T-helper 2 cell (primary cell): ENCODE results near the gene TIGD2.
"Not testable (repeated sequence)": the region's sequence is repeated elsewhere in the genome, so short reads cannot be mapped to it uniquely, and the experiment has no call there.

Source experiments
- DNase-seq, 5 experiments: peaks; one replicate each; pipeline versions ENCODE4 v3.0.0 to v3.0.0-alpha.2; 2012 to 2022

TIGD2 gene

DNA sequence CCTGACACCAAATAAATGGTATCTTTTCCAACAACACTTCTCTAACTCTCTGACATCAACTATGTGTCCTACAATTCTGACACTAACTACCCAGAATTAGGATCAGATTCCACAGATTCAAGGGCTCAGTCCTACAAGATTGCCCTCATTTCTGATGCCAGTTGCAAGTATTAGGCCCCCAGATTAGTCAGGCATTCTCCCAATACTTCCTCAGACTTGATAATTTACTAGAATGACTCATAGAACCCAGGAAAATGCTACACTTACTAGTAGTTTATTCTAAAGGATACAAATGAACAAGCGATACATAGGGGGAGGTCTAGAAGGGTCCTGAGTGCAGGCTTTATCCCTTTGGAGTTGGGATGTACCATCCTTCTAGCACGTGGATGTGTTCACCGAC is 8.5 kb downstream of the TIGD2 start:
- no peak for DNase-seq

DNA sequence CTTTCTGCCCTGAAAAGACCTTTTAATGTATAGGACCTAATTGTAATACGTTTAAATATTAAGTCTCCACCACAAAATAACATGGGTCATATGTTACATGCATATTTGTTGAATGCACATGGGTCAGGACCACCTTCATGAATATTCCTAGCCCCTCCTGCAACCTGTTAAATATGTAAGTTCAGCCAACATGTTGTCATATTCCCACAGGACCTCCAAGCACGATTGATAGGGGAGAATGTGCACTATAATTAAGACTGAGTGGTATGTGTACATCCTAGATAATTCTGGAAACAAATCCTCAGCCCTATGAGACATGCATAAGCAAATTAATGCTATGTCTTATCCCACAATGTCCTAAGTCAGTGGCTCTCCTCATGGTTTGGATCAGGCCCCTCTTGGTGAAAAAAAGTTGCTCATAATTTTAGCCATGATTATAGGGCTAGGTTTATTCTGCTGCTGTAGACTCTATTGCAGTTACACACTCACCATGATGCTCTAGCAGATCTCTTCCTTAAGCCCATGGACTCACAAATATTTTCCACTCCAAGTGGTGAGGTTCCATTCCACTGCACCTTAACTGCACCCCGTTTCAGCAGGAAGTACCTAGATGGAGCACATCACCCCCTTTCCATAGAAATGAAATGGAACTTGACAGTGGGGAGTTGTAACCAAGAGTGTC is 10.2 kb downstream of the TIGD2 start:
- DNase-seq: no peak

DNA sequence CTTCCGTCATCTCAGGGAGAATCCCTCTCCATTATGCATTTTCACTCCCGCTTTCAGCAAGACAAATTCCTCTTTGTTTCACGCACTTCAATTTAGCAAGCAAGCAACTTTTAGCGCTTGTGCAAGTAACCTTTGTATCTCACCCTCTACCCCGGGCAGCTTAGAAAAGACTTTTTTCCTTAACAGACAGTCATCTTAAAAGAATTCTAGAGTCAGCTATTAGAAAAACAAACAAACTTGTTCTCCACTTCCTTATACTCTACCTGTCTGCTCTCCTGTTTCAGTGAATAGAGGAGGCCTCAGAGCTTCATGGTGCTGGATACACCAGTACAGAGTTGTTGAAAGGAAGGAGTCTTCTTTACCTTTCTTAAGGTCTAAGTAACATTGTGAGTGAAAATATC is 12.1 kb downstream of the TIGD2 start:
- no peak for DNase-seq

DNA sequence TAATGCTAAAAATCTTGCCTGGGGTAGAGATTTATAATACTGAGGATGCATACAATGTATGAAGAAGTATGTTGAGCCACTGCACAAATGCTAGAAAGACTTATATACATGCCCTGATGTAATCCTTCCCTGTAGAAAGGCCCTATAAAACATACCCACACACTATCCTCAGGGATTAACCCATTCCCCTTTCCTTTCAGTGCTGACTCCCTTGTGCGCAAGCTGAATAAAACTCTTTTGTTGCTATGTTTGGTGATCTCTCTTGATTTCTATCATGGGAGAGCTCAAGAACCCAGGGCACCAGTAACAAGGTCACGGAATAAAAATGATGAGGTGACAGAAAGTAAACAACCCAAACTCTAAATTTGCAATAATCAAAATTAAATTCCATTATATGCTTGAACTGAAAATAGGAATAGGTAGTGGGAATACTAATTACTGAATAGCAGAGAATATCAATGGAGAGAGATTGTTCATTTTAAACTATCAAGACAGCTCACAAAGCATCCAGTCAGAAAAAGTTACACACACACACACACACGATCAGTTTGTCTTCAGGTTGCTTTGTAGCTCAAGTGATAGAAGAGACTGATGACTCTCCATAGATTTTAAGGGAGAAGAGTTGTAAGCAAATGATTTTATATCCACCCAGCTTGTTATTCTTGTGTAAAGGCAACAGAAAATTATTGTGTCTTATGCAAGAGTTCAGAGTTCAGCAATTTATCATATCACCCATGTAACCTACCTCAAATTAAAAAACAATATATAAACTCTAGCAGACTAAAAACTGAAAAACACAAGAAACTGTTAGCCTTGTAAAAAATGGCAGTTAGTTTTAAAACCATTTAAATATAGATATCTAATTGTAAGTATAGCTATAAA is 14.8 kb downstream of the TIGD2 start:
- DNase-seq: no peak

DNA sequence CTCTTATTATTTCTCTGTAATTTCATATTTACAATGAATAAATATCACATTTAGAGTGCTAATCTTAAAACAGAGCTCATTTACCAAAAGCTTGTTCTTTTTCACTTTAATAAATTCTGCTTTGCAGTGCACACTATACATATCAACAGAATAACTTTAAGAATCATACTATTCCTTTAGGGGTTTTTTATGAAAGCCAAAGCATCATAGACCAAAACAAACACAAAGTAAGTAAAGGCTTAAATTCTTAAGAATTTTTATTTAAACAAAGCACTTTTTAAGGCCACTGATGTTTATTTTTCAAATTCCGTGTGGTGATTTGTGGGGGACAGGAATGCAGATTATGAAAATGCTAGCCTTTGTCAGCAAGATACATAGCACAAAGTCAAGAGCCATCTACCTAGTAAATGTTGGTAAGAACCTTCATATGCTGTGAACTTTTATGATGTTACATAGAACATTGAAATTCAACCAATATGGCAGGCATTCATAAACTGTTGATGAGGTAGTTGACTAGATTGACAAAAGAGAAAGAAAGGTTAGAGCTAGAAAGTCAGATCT is 17.8 kb downstream of the TIGD2 start:
- no peak for DNase-seq

DNA sequence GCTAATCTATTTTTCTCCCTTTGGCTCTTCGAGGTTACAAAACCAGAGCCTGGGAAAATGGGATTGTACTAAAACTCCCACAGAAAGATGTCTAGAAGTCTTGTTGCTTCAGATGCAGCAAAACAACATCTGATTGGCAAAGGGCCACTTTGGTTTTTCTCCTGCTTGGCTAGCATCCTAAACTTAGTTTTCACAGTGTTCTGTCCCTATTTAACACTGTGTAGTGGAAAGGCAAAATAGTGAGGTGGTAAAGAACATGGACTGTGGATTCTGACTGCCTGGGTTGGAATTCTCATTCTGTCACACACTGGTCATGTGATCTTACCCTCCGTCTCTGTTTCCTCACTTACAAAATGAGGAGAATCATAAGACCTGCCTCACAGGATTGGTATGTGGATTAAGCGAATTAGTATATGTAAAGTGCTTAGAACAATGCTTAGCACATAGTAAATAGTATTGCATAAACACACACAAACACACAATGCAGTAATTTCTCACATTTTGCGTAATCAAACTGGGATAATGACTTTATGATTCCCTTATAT is 23.5 kb downstream of the TIGD2 start:
- no peak for DNase-seq

DNA sequence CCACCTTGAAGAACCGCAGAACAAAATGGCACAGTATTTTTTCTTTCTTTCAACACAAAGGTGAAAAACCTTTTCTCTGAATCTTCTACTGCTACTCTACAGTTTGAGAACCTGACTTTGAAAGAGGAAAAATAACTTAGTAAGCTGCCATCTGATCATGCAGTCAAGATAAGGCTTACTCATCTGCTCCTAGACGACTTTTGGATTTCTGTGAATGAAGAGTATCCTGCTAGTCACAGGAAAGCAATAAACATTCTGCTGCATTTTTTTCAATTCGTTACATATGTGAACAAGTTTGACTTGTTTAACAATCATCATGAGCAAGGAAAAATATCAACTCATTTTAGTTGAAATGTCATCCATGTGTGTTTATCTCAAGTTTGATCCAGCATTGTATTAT is 25.2 kb downstream of the TIGD2 start:
- DNase-seq: no peak

DNA sequence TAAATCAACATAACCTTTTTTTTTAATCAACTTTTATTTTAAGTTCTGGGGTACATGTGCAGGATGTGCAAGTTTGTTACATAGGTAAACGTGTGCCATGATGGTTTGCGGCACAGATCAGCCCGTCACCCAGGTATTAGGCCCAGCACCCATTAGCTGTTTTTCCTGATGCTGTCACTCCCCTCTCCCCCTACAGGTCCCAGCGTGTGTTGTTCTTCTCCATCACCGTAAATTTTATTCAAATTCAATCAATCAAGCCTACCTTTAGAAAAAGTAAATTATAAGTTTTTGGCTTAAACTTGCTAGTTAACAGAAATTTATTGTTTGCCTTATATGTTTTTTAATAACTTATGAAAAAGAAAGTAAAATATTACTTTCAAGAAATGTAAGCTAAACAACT is 25.9 kb downstream of the TIGD2 start:
- DNase-seq: no peak

DNA sequence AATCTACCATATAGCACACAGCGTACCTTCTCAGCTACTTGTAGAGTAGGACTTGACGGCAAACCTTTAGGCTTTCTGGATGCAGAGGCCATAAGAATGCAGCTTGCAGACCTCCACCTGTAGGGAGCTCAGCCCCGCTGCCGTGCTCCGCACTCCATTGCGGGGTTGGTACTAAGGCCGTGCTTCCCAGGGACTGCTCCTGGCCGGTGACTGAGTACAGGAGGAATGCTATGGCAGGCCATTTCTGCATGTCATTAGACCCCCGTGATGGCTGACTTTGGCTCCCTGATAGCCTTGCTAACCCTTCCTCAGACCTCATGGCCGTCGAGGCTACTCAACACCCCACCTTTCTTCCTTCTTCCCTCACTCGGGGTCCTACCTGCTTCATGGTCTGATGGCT is 26.4 kb downstream of the TIGD2 start:
- DNase-seq: no peak

DNA sequence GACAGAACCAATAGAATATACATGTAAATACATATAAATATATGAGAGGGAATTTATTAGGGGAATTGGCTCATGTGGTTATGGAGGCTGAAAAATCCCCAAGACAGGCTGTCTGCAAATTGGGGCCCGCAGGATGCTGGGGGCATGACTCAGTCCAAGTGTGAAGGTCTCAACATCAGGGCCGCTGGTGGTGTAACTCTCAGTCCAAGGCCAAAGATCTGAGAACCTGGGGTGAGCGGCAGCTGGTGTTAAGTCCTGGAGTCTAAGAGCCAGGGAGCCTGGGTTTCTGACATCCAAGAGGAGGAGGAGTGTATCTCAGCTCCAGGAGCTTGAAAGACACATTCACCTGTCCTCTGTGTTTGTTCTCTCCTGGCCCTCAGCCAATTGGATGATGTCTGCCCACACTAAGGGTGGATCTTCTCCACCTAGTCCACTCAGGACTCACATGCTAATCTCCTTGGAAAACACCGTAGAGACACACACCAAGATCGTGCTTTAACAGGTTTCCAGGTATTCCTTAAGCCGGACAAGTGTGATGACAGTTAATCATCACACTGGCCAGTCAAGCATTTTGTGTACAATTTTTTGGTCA is 28.9 kb downstream of the TIGD2 start:
- DNase-seq: no peak

DNA sequence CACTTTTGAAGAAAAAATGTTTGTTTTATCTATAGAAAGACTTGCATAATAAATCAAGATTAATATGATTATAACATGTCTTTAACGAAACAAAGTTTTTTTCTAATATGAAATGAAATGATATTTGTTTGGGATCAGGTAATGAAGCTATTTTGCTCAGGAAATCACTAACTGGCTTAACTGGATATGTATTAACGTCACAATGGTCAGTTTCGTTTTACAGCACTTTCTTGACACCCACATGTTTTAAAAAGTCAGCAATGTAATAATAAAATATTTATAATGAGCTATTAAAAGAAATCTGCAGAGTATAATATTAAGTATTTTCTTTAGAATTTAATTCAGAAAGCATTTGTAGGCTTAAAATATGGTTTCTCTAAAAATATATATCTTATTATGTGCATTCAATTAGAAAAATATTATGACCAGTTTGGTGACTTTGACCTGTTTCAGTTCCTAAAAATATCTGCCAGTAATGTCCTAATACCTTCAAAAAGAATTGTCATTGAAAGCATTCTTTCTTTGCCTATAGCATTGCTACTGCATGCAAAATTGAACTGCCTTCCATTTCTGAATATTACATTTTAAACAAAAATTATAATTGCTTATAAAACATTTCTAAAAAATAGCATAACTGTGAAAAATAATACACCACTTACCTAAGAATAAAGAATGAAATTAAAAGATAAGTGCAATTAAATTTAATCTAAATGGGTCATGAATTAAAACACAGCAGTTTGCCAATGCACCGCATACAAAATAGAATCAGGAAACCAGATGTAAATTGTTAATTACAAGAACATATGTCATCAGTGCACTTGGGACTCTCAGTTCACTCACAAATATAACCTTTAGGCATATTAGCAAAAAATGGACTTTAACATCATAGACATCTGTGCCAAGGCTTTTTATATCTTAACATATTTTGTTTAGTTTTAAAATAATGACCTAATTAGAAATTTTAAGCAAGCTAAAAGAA is 31.6 kb downstream of the TIGD2 start:
- DNase-seq: no peak

DNA sequence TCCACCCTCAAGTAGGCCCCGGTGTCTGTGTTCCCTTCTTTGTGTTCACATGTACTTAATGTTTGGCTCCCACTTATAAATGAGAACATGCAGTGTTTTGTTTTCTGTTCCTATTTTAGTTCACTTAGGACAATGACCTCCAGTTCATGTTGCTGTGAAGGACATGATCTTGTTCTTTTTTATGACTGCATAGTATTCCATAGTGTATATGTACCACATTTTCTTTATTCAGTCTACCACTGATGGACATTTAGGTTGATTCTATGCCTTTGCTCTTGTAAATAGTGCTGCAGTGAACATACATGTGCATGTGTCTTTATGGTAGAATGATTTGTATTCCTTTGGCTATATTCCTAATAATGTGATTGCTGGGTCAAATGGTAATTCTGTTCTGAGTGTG is 33.3 kb downstream of the TIGD2 start:
- not testable (repeated sequence) for DNase-seq

DNA sequence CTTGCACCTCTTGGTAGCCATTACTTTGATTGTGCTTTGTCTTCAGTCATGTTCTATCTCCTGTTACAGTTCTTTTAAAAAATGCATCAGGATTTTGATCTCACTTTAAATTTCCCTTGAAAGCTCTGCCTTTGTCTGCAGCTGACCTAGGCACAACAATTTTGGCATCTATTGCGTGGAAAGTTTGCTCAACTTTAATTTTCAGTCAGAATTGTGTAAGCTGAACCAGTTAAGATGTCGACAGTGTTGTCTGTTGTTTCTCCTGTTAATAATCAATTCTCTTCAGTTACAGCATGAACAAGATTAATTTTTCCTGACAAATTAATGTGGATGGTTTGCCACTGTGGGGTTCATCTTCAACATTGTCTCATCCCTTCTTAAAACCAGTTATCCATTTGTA is 34.9 kb downstream of the TIGD2 start:
- DNase-seq: no peak

DNA sequence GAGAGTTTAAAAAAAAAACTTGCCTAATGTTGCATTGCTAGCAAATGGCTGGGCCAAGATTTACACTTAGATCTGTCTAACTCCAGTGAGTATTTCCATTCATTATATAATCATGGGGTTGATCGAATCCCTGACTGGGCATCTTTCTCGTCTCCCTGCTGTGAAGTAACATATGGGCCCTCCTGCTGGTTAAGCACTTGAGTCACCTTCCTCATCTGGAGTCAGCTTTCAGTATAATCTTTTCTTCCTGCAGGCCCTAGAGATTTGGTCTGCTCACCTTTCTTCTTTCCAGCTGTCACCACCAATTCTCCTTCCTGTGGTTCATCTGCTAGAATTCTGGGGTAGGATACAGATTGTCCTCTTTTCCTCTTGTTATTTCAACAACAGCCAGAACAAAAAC is 41.6 kb downstream of the TIGD2 start:
- DNase-seq: no peak

DNA sequence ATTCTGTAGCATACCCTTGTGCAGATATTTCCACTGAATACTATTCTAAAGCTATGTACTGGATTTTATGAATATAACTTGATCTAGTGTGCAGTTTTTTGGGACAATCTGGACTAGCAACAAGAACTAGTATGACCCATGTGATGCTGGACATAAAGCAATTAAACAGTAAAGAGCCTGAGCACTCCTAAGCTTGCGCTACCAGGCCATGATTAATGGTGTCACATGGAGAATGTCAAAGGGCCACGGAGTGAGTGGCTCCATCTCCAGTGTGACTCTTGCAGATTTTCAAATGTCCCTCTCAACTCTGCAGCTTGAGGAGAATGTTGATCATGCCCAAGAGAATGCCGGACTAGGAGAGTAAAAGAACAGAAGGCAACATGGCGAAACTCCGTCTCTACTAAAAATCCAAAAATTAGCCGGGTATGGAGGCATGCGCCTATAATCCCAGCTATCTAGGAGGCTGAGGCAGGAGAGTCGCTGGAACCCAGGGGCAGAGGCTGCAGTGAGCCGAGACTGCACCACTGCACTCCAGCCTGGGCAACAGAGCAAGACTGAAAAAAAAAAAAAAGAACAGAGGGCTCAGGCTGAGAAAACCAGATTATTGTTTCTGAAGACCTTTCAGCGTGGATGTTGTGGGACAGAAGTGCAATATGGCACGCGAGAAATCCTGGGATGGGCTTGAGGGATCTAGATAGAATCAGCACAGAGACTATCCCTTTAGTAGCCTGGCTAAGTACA is 45.0 kb downstream of the TIGD2 start:
- peak in 1 of 5 experiments; percentile 27 for DNase-seq

DNA sequence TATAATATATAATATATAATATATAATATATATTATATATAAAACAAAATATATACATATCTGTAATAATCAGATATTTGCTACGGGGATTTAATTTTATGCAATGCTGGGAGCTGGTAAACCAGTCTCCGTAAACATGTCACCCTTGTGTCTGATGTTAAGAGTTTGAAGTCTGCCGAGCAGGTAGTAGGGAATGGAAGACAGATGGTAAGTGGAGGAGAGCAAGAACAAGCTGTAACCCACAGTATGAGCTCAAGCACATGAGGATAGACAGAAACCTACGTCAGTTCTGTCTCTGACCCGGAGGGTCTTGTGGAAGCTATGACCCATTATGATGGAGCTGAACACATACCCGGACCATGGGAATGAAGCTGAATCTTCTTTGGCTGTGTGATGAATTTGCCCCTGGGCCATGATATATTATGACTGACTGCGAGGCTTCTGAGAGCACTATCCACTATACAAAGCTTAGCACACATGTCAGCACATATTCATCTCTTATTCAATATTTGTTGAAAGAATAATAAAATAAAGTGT is 46.2 kb downstream of the TIGD2 start:
- peak in 1 of 5 experiments; percentile 7 for DNase-seq

DNA sequence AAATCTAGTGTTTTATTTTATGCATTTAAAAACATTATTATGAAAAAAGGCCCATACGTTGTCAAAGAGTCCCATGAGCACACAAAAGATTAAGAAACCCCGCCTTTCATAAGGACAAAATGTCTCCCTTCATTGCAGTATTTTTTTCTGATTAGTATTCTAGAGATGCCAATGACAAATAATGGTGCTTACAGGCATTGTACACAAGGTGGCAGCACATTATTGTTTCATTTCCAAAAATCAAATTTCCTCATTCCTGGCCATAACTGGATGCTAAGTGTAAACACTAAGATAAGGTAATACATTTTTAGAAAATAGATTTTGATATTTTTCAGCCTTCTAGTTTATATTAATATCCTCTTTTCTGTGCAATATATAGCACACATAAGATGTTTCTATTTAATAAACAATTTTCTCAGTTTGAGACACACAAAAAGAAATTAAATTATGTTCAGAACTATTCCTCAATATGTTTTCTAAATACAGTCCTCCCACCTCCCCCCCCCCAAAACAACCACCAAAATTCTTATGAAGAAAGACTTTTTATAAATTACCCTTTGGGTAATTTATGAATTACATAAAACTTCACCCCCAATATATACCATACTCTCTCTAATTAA is 47.7 kb downstream of the TIGD2 start:
- peak in 2 of 5 experiments; percentile 4 to 27 for DNase-seq

DNA sequence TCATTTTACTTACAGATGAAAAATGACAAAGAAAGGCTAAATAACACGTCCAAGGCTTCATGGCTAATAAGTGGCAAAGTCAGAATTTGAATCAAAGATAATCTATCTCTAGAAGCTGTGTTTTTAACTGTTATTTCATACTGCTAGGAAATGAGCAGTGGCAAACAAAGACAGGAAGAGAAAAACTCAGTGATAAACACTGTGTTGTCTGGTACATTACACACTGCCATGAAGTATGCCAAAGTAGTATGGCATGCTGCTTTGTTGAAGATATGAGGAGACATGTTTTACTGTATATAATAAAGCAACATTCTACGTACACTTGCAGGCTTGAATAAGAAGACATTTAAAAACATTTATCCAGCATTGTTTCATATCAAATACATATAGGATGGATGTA is 49.5 kb downstream of the TIGD2 start:
- DNase-seq: no peak

DNA sequence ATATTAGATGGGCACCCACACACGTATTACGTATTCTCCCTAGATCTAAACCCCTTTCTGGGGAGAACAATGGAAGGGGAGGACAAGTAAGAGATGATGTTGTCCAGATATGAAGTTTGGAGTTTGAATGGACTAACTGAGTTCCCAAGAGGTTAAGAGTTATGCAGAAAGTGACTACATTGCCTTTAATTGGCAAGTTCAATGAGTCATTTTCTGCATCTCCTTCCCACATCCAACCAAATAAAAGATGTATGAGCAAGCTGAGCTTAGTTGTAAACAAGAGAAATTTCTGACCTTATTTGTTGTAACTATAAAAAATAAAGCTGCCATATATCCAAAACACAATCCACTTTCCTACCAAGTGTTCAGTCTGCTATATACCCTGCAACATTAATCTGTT is 50.5 kb downstream of the TIGD2 start:
- no peak for DNase-seq

DNA sequence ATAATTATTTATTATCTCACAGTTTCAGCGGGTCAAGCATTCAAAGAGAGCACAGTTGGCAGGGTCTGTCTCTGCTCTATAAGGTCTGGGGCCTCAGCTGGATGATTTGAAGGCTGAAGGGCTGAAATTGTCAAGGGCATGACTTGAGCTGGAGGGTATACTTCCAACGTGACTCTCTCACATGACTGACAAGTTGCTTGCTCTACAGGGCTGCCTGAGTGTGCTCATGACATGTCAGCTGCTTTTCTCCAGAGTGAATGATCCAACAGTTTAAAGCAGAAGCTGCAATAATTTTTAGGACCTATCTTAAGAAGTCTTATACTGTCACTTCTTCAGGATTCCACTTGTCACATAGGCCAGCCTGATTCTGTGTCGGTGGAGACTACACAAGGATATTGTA is 51.2 kb downstream of the TIGD2 start:
- DNase-seq: no peak

DNA sequence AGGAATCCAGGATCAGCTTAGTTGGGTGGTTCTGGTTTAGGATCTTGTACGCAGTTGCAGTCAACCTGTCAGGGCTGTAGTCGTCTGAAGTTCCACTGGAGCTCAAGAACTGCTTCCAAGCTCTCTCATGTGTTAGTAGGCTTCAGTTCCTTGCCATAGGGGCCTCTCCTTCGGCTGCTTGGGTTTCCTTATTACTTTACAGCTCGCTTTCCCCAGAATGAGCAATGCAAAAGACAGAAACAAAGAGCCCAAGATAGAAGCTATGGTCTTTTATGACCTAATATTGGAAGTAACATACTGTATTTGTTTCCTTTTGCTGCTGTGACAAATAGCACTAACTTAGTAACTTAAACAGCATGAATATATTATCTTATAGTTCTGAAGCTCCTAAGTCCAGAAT is 51.7 kb downstream of the TIGD2 start:
- no peak for DNase-seq
